OCI-LY3 (cell line): ENCODE measurements around the gene TAF11.

ENCODE experiments used
- H2AFZ ChIP-seq: fragments of 200-600, 300-600 bp; shearing (Covaris generic); 2 replicates; pipeline ENCODE4 v1.6.0; 2014; ENCODE audit warnings: antibody characterized with exemption, low read depth, low read length
- H3K27ac ChIP-seq: fragments of 200-600, 300-600 bp; sonication (generic); 2 replicates; pipeline ENCODE4 v1.5.1; 2014; ENCODE audit warnings: mild to moderate bottlenecking, low read length, moderate library complexity, mixed read lengths
- H3K27me3 ChIP-seq: fragments of 200-600, 300-600 bp; sonication (generic); 2 replicates; pipeline ENCODE4 v1.6.1; 2014; ENCODE audit warnings: low read depth, low read length, mixed read lengths
- H3K36me3 ChIP-seq: fragments of 200-600, 300-600 bp; sonication (generic); replicated peaks from 2 replicates; pipeline ENCODE3; 2014; ENCODE audit warnings: low read depth, low read length, mixed read lengths
- H3K4me1 ChIP-seq: fragments of 300-600, 200-600 bp; sonication (generic); 2 replicates; pipeline ENCODE4 v1.6.1; 2014; ENCODE audit warnings: low read length, mixed read lengths
- H3K4me2 ChIP-seq: fragments of 200-600, 300-600 bp; sonication (generic); 2 replicates; pipeline ENCODE4 v1.6.1; 2014; ENCODE audit warnings: low read length, mixed read lengths
- H3K4me3 ChIP-seq: fragments of 300-600, 200-600 bp; sonication (generic); 2 replicates; pipeline ENCODE4 v1.5.1; 2014; ENCODE audit warnings: antibody characterized with exemption, mild to moderate bottlenecking, low read length, moderate library complexity
- H3K79me2 ChIP-seq: fragments of 300-600, 200-600 bp; shearing (Covaris generic); 2 replicates; pipeline ENCODE4 v1.6.1; 2014; ENCODE audit warnings: mild to moderate bottlenecking, low read length, mixed read lengths
- H3K9ac ChIP-seq: fragments of 300-600, 200-600 bp; shearing (Covaris generic); 2 replicates; pipeline ENCODE4 v1.6.0; 2014; ENCODE audit warnings: mild to moderate bottlenecking, low read length, moderate library complexity
- H3K9me3 ChIP-seq: fragments of 200-600, 300-600 bp; shearing (Covaris generic); 2 replicates; pipeline ENCODE4 v1.6.1; 2014; ENCODE audit warnings: low read length, mixed read lengths; ENCODE audit not compliant: insufficient read depth
- H4K20me1 ChIP-seq: fragments of 200-600, 300-600 bp; sonication (generic); 2 replicates; pipeline ENCODE4 v1.6.1; 2016; ENCODE audit warnings: low read length, mixed read lengths; ENCODE audit not compliant: insufficient read depth
- EZH2phosphoT487 ChIP-seq: fragments of 200-600 bp; shearing (Covaris generic); IDR thresholded peaks from 2 replicates; pipeline ENCODE4 v1.6.1; 2018; ENCODE audit warnings: antibody characterized with exemption, mixed run types, low read depth
- TF ChIP-seq, protein P1 (sequence below): fragments of 200-600, 300-600 bp; sonication (generic); IDR thresholded peaks from 2 replicates; pipeline ENCODE4 v1.5.1; 2014; ENCODE audit warnings: antibody characterized with exemption, low read length, low read depth

Gene TAF11

GRCh38 chr6:34917626-34918285 lies 29.9 kb upstream of the TAF11 start:
- no peaks in the 10 kb centered on the region; the same call in 1 of the 2 replicates for H3K79me2 ChIP-seq
- peaks cover 13% of the 10 kb centered on the region for H3K4me1 ChIP-seq
- H3K27ac ChIP-seq, result no peak overlapping the region
- no peaks in the 10 kb centered on the region for H4K20me1 ChIP-seq
- no peaks in the 10 kb centered on the region for H3K27me3 ChIP-seq
- TF ChIP-seq, protein P1, sequence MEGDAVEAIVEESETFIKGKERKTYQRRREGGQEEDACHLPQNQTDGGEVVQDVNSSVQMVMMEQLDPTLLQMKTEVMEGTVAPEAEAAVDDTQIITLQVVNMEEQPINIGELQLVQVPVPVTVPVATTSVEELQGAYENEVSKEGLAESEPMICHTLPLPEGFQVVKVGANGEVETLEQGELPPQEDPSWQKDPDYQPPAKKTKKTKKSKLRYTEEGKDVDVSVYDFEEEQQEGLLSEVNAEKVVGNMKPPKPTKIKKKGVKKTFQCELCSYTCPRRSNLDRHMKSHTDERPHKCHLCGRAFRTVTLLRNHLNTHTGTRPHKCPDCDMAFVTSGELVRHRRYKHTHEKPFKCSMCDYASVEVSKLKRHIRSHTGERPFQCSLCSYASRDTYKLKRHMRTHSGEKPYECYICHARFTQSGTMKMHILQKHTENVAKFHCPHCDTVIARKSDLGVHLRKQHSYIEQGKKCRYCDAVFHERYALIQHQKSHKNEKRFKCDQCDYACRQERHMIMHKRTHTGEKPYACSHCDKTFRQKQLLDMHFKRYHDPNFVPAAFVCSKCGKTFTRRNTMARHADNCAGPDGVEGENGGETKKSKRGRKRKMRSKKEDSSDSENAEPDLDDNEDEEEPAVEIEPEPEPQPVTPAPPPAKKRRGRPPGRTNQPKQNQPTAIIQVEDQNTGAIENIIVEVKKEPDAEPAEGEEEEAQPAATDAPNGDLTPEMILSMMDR, result no peak
- TF ChIP-seq EZH2phosphoT487, result no peak
- H2AFZ ChIP-seq, result no peak overlapping the region
- peak overlapping the region; percentile 24; the same call in 1 of the 2 replicates for H3K4me2 ChIP-seq
- no peaks in the 10 kb centered on the region for H3K36me3 ChIP-seq
- H3K9me3 ChIP-seq, result no peaks in the 10 kb centered on the region
- H3K9ac ChIP-seq, result no peak overlapping the region
- no peak overlapping the region for H3K4me3 ChIP-seq

- TF ChIP-seq EZH2phosphoT487, result no peak
- TF ChIP-seq, protein P1, result no peak
- Histone ChIP-seq H3K4me1 (peaks cover 17% of the 10 kb centered on the region), H4K20me1 (no peaks in the 10 kb centered on the region), H3K27me3 (no peaks in the 10 kb centered on the region), H3K79me2 (no peaks in the 10 kb centered on the region; the same call in 1 of the 2 replicates), H3K4me2 (no peak overlapping the region), H2AFZ (no peak overlapping the region), H3K27ac (no peak overlapping the region), H3K9me3 (no peaks in the 10 kb centered on the region), H3K9ac (no peak overlapping the region), H3K36me3 (no peaks in the 10 kb centered on the region), H3K4me3 (no peak overlapping the region)
These were observed 28.6 kb upstream of the TAF11 start for GRCh38 chr6:34916348-34916967.

DNA sequence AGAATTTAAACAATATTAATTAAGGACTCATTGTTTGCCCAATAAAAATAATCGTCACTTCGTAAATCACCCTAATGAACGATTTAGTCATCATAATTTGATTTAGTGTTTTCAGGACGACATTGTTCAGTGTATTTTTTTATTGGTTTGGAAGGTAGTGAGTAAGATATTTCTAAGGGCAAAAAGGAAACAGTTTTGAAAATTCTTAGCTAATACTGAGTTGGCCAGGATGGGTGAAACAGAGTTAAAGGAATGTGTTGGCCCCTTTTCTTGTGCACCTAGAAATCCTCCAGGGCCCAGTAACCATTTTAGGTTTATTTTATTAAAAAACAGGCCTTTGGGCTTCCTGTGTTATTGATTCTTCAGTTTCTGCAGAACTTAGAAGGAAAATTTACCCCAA lies 26.5 kb upstream of the TAF11 start:
- H2AFZ ChIP-seq, result no peak overlapping the region
- no peaks in the 10 kb centered on the region; the same call in 1 of the 2 replicates for H3K79me2 ChIP-seq
- no peaks in the 10 kb centered on the region for H4K20me1 ChIP-seq
- no peaks in the 10 kb centered on the region for H3K9me3 ChIP-seq
- H3K4me1 ChIP-seq, result peaks cover 17% of the 10 kb centered on the region
- TF ChIP-seq, protein P1, result no peak
- TF ChIP-seq EZH2phosphoT487, result no peak
- H3K4me3 ChIP-seq, result no peak overlapping the region
- no peaks in the 10 kb centered on the region for H3K27me3 ChIP-seq
- no peak overlapping the region for H3K4me2 ChIP-seq
- no peak overlapping the region for H3K27ac ChIP-seq
- no peaks in the 10 kb centered on the region for H3K36me3 ChIP-seq
- no peak overlapping the region for H3K9ac ChIP-seq

DNA sequence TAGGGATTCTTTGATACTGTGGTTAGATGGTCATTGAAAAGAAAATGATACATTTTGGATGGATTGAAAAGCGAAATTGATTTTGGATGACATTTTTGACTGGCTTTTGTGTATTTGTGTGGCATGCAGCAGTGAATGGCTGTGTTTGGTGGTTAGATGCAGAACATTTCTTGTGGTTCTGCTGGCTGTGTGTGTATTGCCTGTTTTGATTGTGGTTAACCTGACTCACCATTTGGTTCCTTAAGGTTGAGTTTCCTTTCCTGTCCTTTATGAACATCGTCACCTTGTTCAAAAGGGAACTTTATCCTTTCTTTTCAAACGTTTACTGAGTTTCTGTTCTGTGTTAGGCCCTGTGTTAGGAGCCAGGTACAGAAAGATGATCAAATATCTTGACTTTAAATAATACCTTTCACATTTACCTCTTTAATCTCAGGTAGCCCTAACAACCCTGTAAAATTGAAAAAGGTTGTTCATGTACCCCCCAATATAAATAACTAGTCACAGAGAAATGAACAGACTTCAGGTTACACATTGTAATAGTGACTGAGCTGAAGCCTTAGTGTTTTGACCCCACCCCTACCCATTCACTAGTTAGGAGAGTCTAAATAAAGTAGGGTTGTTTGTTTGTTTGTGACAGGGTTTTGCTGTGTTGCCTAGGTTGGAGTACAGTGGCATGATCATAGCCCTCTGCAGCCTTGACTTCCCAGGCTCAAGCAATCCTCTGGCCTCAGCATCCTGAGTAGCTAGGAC lies 25.0 kb upstream of the TAF11 start:
- Histone ChIP-seq H3K4me1 (peaks cover 14% of the 10 kb centered on the region), H3K4me2 (0 out of 2 replicates have a peak overlapping the region, but pooled peaks have one; percentile 3), H3K27me3 (no peaks in the 10 kb centered on the region), H2AFZ (no peak overlapping the region), H3K79me2 (no peaks in the 10 kb centered on the region; the same call in 1 of the 2 replicates), H3K9ac (no peak overlapping the region), H3K4me3 (no peak overlapping the region), H4K20me1 (no peaks in the 10 kb centered on the region), H3K27ac (no peak overlapping the region), H3K36me3 (no peaks in the 10 kb centered on the region), H3K9me3 (no peaks in the 10 kb centered on the region)
- TF ChIP-seq, protein P1, result no peak
- no peak for TF ChIP-seq EZH2phosphoT487
